ENCODE data around the gene TNS4. TPM values are rescaled to one million over a fixed set of nuclear protein-coding genes. Genes with fewer than 3 reads are reported as not detected.

The TNS4 gene
- total RNA-seq: under 1 TPM in 1 of 4 donors, not detected in 3; 0.30 TPM

GRCh38 chr17:40501499-40501911 is at the start of gene TNS4:
Gene TNS4, minus strand, starts transcription at chr17:40501623. Its CDS starts 5,198 bp downstream, at chr17:40496425.
- peaks cover 0 to 4% (median 0%) of the 10 kb centered on the region in 4 donors for H3K9me3 ChIP-seq
- peaks cover 0 to 26% (median 4%) of the 10 kb centered on the region in 4 donors for H3K4me1 ChIP-seq
- H3K27ac ChIP-seq: no peak within 1 kb of the TSS
- TF ChIP-seq POLR2A (IDR thresholded peaks at IDR 0.05): no peak
- TF ChIP-seq CTCF (IDR thresholded peaks at IDR 0.05): no peak
- TF ChIP-seq EP300 (IDR thresholded peaks at IDR 0.05): no peak
- no peak within 1 kb of the TSS for H3K4me3 ChIP-seq
- DNase-seq (ENCODE audit: low spot score in 2 of 2): no peak
- no peaks in the 10 kb centered on the region for H3K27me3 ChIP-seq
- WGBS, 2 donors: 84 to 89% methylated on average over 7 of the region's 7 CpGs
- no peaks in the 10 kb centered on the region for H3K36me3 ChIP-seq

GRCh38 chr17:40550608-40551007 is 49.2 kb upstream of the TNS4 start:
- no peak for DNase-seq (ENCODE audit: low spot score in 2 of 2)
- no peaks in the 10 kb centered on the region for H3K27me3 ChIP-seq
- TF ChIP-seq CTCF (IDR thresholded peaks at IDR 0.05) (no peak), EP300 (IDR thresholded peaks at IDR 0.05) (no peak), POLR2A (IDR thresholded peaks at IDR 0.05) (no peak)
- peaks cover 7 to 83% (median 63%) of the 10 kb centered on the region in 4 donors for H3K4me1 ChIP-seq
- H3K4me3 ChIP-seq: no peak overlapping the region
- WGBS, 2 donors: 77 to 81% methylated on average over 8 of the region's 8 CpGs
- no peaks in the 10 kb centered on the region for H3K36me3 ChIP-seq
- H3K9me3 ChIP-seq: no peaks in the 10 kb centered on the region
- H3K27ac ChIP-seq: peak overlapping the region in 3 of 4 donors; percentile 76 to 94 (median 93)

GRCh38 chr17:40548982-40549685 is 47.7 kb upstream of the TNS4 start:
- H3K4me3 ChIP-seq: no peak overlapping the region
- H3K9me3 ChIP-seq: no peaks in the 10 kb centered on the region
- peak; percentile 63 to 82 for DNase-seq (ENCODE audit: low spot score in 2 of 2)
- peak overlapping the region; percentile 10 to 94 (median 84) for H3K27ac ChIP-seq
- 53 to 64% methylated on average over 9 of the region's 9 CpGs for WGBS, 2 donors
- TF ChIP-seq POLR2A (IDR thresholded peaks at IDR 0.05) (no peak), EP300 (IDR thresholded peaks at IDR 0.05) (peak in 1 of 2 donors; percentile 88), CTCF (IDR thresholded peaks at IDR 0.05) (no peak)
- H3K36me3 ChIP-seq: no peaks in the 10 kb centered on the region
- peaks cover 7 to 71% (median 58%) of the 10 kb centered on the region in 4 donors for H3K4me1 ChIP-seq
- H3K27me3 ChIP-seq: no peaks in the 10 kb centered on the region

- Histone ChIP-seq H3K9me3 (no peaks in the 10 kb centered on the region), H3K27ac (peak overlapping the region; percentile 10 to 94 (median 84)), H3K36me3 (no peaks in the 10 kb centered on the region), H3K27me3 (no peaks in the 10 kb centered on the region), H3K4me1 (peaks cover 7 to 71% (median 58%) of the 10 kb centered on the region in 4 donors), H3K4me3 (no peak overlapping the region)
- TF ChIP-seq CTCF (IDR thresholded peaks at IDR 0.05) (no peak), POLR2A (IDR thresholded peaks at IDR 0.05) (no peak), EP300 (IDR thresholded peaks at IDR 0.05) (no peak)
- WGBS, 2 donors: 91% methylated on average over 9 of the region's 9 CpGs
- DNase-seq (ENCODE audit: low spot score in 2 of 2): no peak
These were observed 47.1 kb upstream of the TNS4 start for GRCh38 chr17:40548491-40548981.

- H3K4me3 ChIP-seq: no peak overlapping the region
- H3K27me3 ChIP-seq: no peaks in the 10 kb centered on the region
- H3K4me1 ChIP-seq: peaks cover 5 to 71% (median 58%) of the 10 kb centered on the region in 4 donors
- 83 to 87% methylated on average over 2 of the region's 2 CpGs for WGBS, 2 donors
- TF ChIP-seq POLR2A (IDR thresholded peaks at IDR 0.05) (no peak), EP300 (IDR thresholded peaks at IDR 0.05) (no peak), CTCF (IDR thresholded peaks at IDR 0.05) (no peak)
- no peaks in the 10 kb centered on the region for H3K9me3 ChIP-seq
- no peaks in the 10 kb centered on the region for H3K36me3 ChIP-seq
- DNase-seq (ENCODE audit: low spot score in 2 of 2): no peak
- peak overlapping the region; percentile 10 to 94 (median 84) for H3K27ac ChIP-seq
These were observed 46.5 kb upstream of the TNS4 start for GRCh38 chr17:40547785-40548478.

Data from tibial nerve (tissue), 4 donors.